Psoas muscle (tissue), 8 donors: ENCODE data around the gene TJP2. TPM values are rescaled to one million over a fixed set of nuclear protein-coding genes. Genes with fewer than 3 reads are reported as not detected.

Experiments
- ATAC-seq, 4 donors: fragments of 200-7000 bp; cut with Tn5 transposase; one replicate each; pipeline ENCODE4 v1.9.1; 2020; ENCODE audit warnings: moderate library complexity in 3 of 4, mild to moderate bottlenecking in 2 of 4
- DNase-seq, 2 donors: peaks; one replicate each; pipeline ENCODE4 v3.0.0-alpha.2; 2020
- H3K27ac ChIP-seq: fragments of 200-600 bp; one replicate; pipeline ENCODE4 v1.8.0; 2022
- H3K27me3 ChIP-seq, 3 donors: fragments of 200-600 bp in 1 of 3; one replicate each; pipeline versions ENCODE4 v1.6.1 to v1.8.0; 2013 to 2022; ENCODE audit warnings: low read length in 2 of 3, mild to moderate bottlenecking in 2 of 3, moderate library complexity in 1 of 3; ENCODE audit not compliant: insufficient read depth in 3 of 3
- H3K36me3 ChIP-seq, 2 donors: fragments of 200-600 bp in 1 of 2; one replicate each; pipeline versions ENCODE4 v1.6.1 to v1.8.0; 2013 to 2022; ENCODE audit warnings: low read depth in 1 of 2, mild to moderate bottlenecking in 1 of 2, moderate library complexity in 1 of 2; ENCODE audit not compliant: insufficient read depth in 1 of 2
- H3K4me1 ChIP-seq: fragments of 200-600 bp; one replicate; pipeline ENCODE4 v1.8.0; 2022
- H3K4me3 ChIP-seq: fragments of 200-600 bp; one replicate; pipeline ENCODE4 v1.8.0; 2022; ENCODE audit warnings: mild to moderate bottlenecking
- H3K9me3 ChIP-seq: fragments of 200-600 bp; one replicate; pipeline ENCODE4 v1.8.0; 2022
- WGBS, 3 donors: extraction: QIAGEN DNeasy Blood & Tissue Kit; methylation state at CpG; one replicate each; pipeline versions ENCODE4 v1.1.6 to v1.1.7; 2013; 5-methylcytosine and 5-hydroxymethylcytosine counted together
- intact Hi-C, 2 donors: fragments of 100-400 bp; cut with DNase I; formaldehyde crosslinking; loops; one replicate each; pipeline versions ENCODE4 v1.11.0 to v1.14.2; 2022
- polyA plus RNA-seq, 3 donors: library from polyadenylated mRNA; stranded (reverse); fragments of 200-250 nt; gene quantifications; one replicate each; pipeline ENCODE4 v1.2.3, GENCODE V29; 2013
- total RNA-seq, 4 donors: library from RNA; stranded (reverse); fragmentation: NEBNext Ultra II Directional in 2 of 4; extraction: Animal tissue kit (Norgen Biotek cat#: 25700) in 2 of 4; gene quantifications; one replicate each; pipeline versions ENCODE4 v1.2.1 to v1.2.4, GENCODE V29; 2021 to 2023
- TF ChIP-seq, protein P1 (sequence below): fragments of 200-600 bp; IDR thresholded peaks from one replicate; pipeline ENCODE4 v1.8.0; 2022; ENCODE audit warnings: antibody characterized with exemption
- donor health status: healthy with polysubstance abuse.
- donor health status: DM: no; HTN: no; CAD: no; lungs with moderate emphysema.
- donor health status: Bipolar disorder and iron deficiency.
- donor health status: healthy.
- donor health status: DM: yes; HTN: yes; CAD: no.
- donor health status: DM: no; HTN: no; CAD: no.
- donor health status: DM: no; HTN: no; CAD: no.
- donor health status: DM: yes; HTN: yes; CAD: no.

The TJP2 gene
- total and polyA plus RNA-seq, 7 donors, result 6.6 to 25.1 (median 14.8) TPM

DNA sequence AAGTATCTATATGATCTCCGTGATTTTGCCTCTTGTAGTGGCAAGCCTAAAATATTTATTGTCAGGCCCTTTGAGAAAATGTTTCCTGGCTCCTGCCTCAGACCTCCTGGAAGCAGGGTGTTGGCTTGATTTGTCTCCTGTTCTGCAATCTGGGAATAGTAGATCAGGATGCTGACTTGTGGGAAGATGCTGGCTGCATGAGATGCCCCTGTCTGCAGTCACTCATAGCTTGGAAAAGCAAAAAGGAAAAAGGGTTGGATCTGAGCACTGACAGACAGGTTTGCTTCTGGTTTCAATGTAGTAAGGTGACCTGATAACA is 16.7 kb downstream of the TJP2 start:
- H3K27me3 ChIP-seq, result no peaks in the 10 kb centered on the region
- DNase-seq (no peak), ATAC-seq (no peak)
- H3K4me3 ChIP-seq, result no peak overlapping the region
- H3K9me3 ChIP-seq, result no peaks in the 10 kb centered on the region
- intact Hi-C loops, result loop anchor here (5.0 kb wide), 2 partner anchors 139 to 154 kb away; partner anchors contain the start of gene FXN (in 1 of the 2)
- WGBS, 3 donors, result 42 to 69% (median 52%) methylated on average over 1 of the region's 1 CpG
- H3K36me3 ChIP-seq, result no peaks in the 10 kb centered on the region
- no peak overlapping the region for H3K27ac ChIP-seq
- H3K4me1 ChIP-seq, result peaks cover 43% of the 10 kb centered on the region
- TF ChIP-seq, protein P1, sequence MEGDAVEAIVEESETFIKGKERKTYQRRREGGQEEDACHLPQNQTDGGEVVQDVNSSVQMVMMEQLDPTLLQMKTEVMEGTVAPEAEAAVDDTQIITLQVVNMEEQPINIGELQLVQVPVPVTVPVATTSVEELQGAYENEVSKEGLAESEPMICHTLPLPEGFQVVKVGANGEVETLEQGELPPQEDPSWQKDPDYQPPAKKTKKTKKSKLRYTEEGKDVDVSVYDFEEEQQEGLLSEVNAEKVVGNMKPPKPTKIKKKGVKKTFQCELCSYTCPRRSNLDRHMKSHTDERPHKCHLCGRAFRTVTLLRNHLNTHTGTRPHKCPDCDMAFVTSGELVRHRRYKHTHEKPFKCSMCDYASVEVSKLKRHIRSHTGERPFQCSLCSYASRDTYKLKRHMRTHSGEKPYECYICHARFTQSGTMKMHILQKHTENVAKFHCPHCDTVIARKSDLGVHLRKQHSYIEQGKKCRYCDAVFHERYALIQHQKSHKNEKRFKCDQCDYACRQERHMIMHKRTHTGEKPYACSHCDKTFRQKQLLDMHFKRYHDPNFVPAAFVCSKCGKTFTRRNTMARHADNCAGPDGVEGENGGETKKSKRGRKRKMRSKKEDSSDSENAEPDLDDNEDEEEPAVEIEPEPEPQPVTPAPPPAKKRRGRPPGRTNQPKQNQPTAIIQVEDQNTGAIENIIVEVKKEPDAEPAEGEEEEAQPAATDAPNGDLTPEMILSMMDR, result no peak

DNA sequence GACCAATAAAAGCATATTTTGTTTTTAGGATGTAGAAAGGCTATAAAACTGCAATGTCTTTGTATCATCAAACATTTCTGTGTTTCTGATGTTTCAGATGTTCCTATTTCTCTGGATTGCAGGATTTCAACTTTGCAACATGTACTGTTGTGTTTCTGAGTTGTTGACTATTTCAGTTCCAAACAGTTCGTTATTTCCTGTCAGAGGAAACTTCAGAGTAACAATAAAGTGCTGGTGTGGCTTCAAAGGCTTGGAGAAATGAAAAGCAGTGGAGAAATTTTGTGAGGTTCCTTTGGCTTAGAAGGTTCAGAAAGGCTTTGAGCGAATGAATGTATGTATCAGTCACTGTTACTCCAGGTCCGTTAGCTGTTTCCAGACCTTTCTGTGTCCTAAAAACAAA is 17.2 kb downstream of the TJP2 start:
- H3K4me3 ChIP-seq, result no peak overlapping the region
- no peaks in the 10 kb centered on the region for H3K27me3 ChIP-seq
- intact Hi-C loops, result loop anchor here (5.0 kb wide), 2 partner anchors 139 to 154 kb away; partner anchors contain the start of gene FXN (in 1 of the 2)
- DNase-seq, result no peak
- no peak for ATAC-seq
- 70 to 75% (median 75%) methylated on average over 3 of the region's 3 CpGs for WGBS, 3 donors
- H3K36me3 ChIP-seq, result no peaks in the 10 kb centered on the region
- TF ChIP-seq, protein P1, result no peak
- no peaks in the 10 kb centered on the region for H3K9me3 ChIP-seq
- peaks cover 43% of the 10 kb centered on the region for H3K4me1 ChIP-seq
- H3K27ac ChIP-seq, result no peak overlapping the region

DNA sequence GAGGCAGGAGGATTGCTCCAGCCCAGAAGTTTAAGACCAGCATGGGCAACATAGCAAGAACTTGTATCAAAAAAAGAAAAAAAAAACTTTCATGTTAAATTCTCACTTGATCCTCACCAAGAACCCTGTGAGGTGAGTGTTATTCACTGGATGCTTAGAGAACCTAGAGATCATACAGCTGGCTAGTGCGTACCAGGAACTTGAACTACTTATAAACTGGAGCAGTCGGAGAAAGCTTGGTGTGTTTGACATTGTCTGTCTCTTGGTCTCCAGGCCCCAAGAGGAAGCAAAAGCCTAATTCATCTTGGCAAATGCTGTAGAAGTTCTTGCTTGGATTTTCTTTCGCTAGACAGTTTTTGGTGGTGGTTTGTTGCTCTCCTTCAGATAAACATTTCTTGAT is 18.1 kb downstream of the TJP2 start:
- H3K4me3 ChIP-seq, result no peak overlapping the region
- no peak for ATAC-seq
- H3K4me1 ChIP-seq, result peaks cover 33% of the 10 kb centered on the region
- no peak for DNase-seq
- 85 to 89% (median 85%) methylated on average over 3 of the region's 3 CpGs for WGBS, 3 donors
- no peaks in the 10 kb centered on the region for H3K27me3 ChIP-seq
- no peak overlapping the region for H3K27ac ChIP-seq
- no peaks in the 10 kb centered on the region for H3K36me3 ChIP-seq
- TF ChIP-seq, protein P1, result no peak
- intact Hi-C loops, result loop anchor here (5.0 kb wide), 2 partner anchors 140 to 155 kb away; partner anchors contain the start of gene FXN (in 1 of the 2)
- no peaks in the 10 kb centered on the region for H3K9me3 ChIP-seq

GRCh38 chr9:69193685-69194032 is 19.6 kb downstream of the TJP2 start:
- ATAC-seq, result peak in 1 of 4 donors; percentile 38
- intact Hi-C loops, result loop anchor here (1.0 to 5.0 kb wide), 3 partner anchors 139 to 156 kb away; partner anchors contain the start of gene FXN (in 1 of the 2)
- no peaks in the 10 kb centered on the region for H3K9me3 ChIP-seq
- 63 to 75% (median 66%) methylated on average over 1 of the region's 1 CpG for WGBS, 3 donors
- DNase-seq, result no peak
- no peak overlapping the region for H3K4me3 ChIP-seq
- H3K27ac ChIP-seq, result no peak overlapping the region
- TF ChIP-seq, protein P1, result no peak
- H3K27me3 ChIP-seq, result no peaks in the 10 kb centered on the region
- H3K36me3 ChIP-seq, result no peaks in the 10 kb centered on the region
- peaks cover 24% of the 10 kb centered on the region for H3K4me1 ChIP-seq

DNA sequence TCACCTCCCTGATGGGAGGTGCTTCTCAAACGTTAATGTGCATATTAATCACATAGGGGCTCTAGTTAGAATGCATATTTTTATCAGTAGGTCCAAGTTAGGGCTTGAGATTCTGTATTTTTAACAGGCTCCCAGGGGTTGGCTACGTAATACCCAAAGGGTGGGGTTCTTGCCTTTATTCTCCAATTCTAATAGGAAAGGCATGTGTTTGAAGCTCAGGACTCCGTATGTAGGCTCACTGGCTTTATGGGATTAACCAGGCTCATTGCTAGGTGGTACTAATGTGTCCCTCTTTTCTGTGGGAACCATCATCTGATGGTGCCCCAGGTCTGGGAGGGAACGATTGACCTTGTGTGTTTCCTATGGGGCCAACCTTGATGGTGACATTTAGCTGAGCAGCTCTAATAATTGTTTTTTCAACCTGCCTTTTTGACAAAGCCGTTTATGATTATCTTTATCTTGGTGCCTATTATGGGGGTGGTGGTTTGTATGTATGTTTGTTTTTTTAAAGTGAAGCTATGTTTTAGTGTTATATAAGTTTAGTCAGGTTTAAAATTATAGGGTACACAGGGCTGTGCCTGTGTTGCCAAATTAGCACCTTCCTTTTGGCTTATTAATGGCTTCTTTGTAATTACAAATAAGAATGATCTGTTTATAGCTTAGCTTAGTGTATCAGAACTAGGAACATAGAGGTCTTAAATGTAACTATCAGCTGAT is 20.8 kb downstream of the TJP2 start:
- intact Hi-C loops, result loop anchor here (5.0 kb wide), 2 partner anchors 143 to 158 kb away; partner anchors contain the start of gene FXN (in 1 of the 2)
- H3K4me3 ChIP-seq, result no peak overlapping the region
- TF ChIP-seq, protein P1, result no peak
- no peaks in the 10 kb centered on the region for H3K27me3 ChIP-seq
- no peak overlapping the region for H3K27ac ChIP-seq
- H3K9me3 ChIP-seq, result no peaks in the 10 kb centered on the region
- no peaks in the 10 kb centered on the region for H3K36me3 ChIP-seq
- no peak for ATAC-seq
- 56 to 70% (median 70%) methylated on average over 5 of the region's 5 CpGs for WGBS, 3 donors
- H3K4me1 ChIP-seq, result peaks cover 24% of the 10 kb centered on the region
- DNase-seq, result no peak
